GM12892 (cell line): Measurements from ENCODE around the gene CCND3.

Source experiments
- DNase-seq: peaks from one replicate; pipeline ENCODE4 v3.0.0; 2011; ENCODE audit not compliant: insufficient read length
- FAIRE-seq: peaks from 2 replicates; lab custom pipeline; 2011; peaks lifted over from hg19 to GRCh38; lab: Jason Lieb, UNC
- POLR2A ChIP-seq: IDR thresholded peaks from 2 replicates; pipeline ENCODE4 v1.6.1; 2011; ENCODE audit warnings: low read depth, low read length, control low read depth
- POLR2AphosphoS5 ChIP-seq: IDR thresholded peaks from 2 replicates; pipeline ENCODE4 v1.6.1; 2011; ENCODE audit warnings: low read depth, low read length, control low read depth
- TAF1 ChIP-seq: IDR thresholded peaks from 2 replicates; pipeline ENCODE4 v1.6.1; 2011; ENCODE audit warnings: low read depth, mild to moderate bottlenecking, control low read depth, low read length, borderline replicate concordance

The CCND3 gene

DNA sequence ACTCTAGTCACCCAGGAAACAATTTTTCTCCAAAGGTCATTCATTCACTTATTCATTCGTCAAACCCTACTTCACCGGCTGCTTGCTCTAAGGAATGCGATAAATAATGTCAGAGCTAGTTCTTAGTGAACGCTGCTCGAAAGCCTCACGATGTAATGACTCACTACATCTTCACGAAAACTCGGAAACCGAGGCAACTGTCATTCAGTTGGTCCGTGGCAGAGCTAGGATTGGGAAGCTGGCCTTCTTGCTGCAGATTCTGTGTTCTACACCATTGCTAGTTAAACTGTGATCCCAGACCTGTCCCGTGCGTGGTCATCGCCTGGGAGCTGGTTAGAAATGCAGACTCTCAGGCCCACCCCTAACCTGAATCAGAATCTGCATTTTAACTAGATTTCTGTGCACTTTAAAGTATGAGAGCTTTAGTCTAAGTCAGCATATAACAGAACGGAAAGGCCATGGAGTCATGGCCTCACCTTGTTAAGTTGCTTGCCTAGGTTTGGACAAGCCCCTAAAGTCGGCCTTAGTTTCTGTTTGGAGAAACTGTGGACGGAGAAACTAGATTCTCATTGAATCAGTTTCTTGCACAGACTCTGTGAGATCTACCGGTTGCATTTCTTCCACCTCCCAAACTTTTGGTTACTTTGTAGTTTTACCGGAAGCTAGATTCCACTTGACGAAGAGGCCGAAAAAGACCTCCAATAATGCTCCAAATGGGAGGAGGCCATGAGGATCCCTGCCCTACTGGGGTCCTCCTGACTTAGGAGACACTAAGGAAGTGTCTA is 651 bp upstream of the CCND3 start:
- no peak for TF ChIP-seq POLR2A
- no peak for TF ChIP-seq POLR2AphosphoS5
- TF ChIP-seq TAF1 = no peak
- FAIRE-seq (peak; percentile 46), DNase-seq (no peak)

DNA sequence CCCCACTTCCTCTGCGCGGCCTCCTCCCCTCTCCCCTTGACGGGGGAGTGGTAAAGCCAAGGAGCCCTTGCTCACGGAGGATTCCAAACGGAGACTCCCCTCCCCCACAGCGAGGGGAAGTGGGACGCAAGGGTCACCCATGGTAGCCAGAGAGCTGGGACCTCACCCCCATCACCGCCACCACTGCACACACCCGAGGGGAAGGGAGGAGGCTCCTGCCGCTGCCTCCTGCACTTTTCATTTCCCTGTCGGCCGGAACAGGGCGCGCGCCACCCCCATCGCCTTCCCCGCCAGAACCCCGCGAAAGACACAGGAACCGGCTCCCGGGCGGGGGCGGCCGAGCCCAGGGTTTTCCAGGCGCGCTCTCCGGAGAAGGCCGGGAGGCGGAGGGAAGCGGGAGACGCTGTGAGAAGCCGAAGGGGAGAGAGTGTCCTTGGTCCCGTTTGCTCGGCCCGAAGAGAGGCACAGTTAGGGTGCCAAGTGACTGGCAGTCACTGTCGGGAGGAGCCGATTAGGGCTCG is 789 bp downstream of the CCND3 start:
- no peak for DNase-seq
- FAIRE-seq = peak; percentile 9
- TF ChIP-seq POLR2A (no peak), TAF1 (no peak), POLR2AphosphoS5 (no peak)

DNA sequence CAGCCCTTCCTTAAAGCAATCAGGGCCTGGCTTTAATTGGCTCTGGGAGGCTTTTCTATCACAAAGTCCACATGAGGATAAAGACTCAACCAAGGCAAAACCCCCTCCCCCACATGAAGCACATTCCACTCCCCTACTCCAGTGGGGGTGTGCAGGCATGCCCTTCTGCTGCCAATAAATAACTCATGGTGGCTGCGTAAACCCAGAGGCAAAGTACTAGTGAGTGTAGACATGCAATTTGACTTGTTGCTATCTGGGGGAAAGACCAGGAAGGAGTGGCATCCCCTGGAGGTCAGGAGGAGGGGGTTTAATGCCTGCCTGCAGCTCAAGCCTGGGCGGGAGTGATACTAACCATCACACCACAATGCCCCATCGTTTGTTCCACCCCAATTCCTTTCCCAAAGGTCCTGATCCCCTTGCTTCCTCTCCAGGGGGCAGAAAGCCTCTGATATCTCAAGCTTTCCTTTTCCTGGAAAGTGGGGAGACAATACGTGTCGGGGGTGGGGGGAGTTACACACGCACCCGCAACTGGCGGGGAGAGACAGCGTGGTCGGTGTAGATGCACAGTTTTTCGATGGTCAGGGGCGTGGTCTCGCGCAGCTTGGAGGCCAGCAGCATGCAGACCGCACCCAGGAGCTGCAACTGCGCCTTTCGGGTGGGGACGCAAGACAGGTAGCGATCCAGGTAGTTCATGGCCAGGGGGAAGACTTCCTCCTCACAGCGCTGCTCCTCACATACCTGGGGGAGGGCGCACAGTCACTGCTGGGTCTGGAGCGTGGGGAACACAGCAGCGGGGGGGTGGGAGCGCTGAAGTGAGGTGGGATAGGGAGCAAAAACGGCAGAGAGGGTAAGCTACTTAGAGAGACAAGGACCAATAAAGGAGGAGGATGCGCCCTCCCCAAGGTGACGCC is 1.5 kb downstream of the CCND3 start:
- TF ChIP-seq POLR2AphosphoS5 = no peak
- no peak for TF ChIP-seq POLR2A
- no peak for TF ChIP-seq TAF1
- FAIRE-seq (peak; percentile 74), DNase-seq (no peak)

DNA sequence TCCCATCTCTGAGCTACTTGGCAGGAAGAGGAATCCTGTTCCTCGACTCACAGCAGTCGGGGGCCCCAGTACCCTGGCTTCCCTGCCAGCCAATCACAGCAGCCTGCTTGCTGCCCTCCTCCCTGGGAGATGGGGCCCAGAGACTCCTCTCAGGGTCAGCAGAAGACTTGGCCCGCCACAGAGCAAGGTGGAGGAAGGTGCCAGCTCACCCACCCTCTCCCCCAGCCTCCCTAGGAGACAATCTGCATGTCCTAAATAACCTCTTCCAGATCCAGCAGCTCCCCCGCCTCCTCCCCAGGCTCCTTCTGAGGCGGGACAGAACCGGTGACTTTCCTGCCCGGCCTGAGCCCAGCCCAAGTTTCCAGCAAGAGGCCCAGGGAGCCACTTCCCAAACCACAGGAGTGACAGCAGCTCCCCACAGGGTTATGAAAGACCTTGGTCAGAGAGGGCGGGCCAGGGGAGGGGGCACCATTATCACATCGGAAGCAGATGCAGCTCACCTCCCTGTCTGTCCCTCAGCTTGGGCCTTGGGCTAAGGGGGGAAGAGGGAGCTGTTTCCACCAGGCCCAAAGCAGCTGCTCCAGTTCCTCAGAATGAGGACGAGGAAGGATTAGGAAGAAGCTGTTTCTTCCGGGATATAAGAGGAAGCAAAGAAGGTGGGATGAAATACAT is 2.3 kb downstream of the CCND3 start:
- DNase-seq (no peak), FAIRE-seq (no peak)
- TF ChIP-seq POLR2AphosphoS5 = no peak
- no peak for TF ChIP-seq POLR2A
- no peak for TF ChIP-seq TAF1

DNA sequence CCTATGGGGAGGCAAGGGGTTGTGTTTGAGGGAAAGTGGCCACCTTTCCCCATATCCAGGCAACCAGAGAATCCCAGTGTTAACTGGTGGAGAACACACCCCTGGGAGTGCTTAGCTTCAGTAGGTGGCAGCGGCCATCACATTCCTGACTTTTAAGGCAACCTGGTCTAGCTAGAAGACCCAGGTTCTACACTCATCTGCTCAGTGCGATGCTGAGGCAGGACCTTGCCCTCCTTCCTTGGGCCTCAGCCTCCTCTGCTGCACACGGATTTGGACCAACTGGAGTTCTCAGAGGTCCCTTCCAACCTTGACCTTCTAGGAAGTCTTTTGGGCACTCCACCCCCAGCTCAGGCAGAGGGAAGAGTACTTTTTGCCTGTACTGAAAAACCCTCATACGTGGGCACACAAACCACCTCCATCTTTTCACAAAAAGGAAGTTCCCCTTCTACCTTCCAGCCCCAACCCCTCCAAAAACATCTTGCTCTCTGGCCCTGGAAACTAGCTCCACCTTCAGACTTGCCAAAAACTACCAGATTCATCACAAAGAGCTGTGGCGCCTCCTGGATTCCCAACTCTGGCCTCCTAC is 2.9 kb downstream of the CCND3 start:
- no peak for TF ChIP-seq TAF1
- no peak for TF ChIP-seq POLR2AphosphoS5
- no peak for TF ChIP-seq POLR2A
- no peak for DNase-seq
- FAIRE-seq = no peak

DNA sequence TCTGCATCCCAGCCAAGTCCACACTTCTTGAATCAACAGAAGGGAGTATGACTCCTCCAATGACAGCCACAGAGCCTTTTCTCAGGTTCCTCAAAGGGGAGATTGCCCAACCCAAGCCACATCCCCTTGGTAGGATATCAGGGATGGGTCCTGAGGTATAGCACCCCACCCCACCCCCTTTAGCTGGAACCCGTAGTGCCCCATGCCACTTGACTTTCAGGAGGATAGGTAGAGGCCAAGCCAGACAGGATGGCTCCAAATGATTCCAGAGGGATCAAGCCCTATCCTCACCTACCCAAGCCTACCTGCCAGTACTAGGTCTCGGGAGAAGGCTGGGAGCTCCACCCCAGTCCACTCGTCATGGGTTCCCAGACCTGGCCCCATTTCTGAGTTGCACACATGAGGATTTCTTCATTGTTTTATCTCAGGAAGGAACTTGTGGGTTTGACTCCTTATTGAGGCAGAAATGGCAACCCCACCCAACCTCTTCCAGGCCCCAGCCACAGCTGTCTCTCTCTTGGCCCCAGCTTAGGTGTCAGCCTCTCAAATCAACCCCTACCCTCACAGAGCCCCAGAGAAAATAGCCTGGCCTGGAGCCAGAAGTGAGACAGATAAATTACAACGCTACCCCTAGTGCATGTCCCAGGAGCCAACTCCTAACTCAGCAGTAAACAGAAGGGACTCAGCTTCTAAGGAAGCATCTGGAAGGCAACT is 3.6 kb downstream of the CCND3 start:
- TF ChIP-seq POLR2A (no peak), POLR2AphosphoS5 (no peak), TAF1 (no peak)
- FAIRE-seq (no peak), DNase-seq (no peak)

DNA sequence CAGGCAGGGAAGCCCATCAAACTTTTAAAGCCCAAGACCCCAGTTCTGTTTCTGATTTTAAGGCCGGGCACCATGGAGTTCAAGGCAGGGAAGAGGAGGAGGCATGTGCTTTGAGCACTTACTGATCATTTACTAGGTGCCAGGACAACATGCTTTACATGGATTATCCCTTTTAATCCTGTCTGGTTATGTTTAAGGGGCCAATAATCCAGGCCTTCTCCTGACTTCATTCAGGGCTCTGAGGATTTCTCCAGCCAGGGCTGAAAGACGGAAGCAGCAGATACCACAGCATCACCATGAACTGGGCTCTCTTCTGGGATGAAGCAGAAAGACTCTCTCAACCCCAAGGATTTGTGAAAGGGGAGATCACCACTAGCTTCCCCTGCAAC is 4.1 kb downstream of the CCND3 start:
- no peak for DNase-seq
- no peak for TF ChIP-seq POLR2AphosphoS5
- no peak for TF ChIP-seq POLR2A
- TF ChIP-seq TAF1 = no peak
- FAIRE-seq = no peak

DNA sequence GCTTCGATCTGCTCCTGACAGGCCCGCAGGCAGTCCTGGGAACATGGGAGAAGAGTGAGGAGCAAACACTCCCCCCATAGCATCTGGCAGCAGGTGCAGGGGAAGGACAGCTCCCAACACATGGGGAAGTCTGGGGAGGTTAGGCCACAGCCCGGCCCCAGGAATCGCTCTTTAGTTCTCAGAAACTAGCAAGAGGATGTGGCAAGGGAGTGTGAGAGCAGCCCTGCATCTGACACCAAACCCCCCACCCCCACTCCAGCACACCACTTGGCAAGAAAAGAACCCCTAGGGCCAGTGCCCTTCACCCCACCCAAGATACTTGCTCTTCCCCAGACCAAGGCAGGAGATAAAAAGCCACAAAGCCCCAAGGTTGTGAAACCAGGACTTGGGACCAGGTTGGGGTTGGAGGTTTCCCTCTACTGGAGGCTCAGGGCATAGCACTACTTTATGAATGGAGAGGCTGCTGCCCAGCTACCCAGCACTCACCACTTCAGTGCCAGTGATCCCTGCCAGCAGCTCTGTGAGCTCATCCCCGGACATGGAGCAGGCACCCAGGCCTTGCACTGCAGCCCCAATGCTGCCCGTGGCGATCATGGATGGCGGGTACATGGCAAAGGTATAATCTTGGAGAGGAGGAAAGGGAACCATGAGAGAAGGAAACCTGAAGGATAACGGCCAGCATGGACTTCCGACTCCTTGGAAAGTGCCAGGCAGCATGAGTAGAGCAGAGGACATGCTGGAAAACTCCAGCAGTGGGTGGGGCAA is 5.4 kb downstream of the CCND3 start:
- FAIRE-seq = peak; percentile 63
- TF ChIP-seq POLR2AphosphoS5 (no peak), TAF1 (no peak), POLR2A (0 out of 2 replicates have a peak, but pooled peaks have one; percentile 32)
- DNase-seq = peak; percentile 64

DNA sequence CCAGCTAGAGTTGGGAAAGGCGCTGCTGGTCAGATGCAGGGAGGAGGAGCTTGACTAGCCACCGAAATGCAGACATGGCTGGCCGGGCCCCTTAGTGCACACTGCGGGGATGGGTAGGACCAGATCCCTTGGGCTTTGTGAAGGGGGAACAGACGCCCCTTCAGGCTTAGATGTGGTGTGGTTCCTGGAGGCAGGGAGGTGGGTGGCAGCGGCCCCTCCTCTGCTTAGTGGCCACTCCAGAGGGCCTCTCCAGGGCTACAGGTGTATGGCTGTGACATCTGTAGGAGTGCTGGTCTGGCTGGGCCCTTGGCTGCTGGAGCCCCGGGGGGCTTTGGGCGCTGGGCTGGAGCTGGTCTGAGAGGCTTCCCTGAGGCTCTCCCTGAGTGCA is 5.9 kb downstream of the CCND3 start:
- TF ChIP-seq POLR2AphosphoS5 (no peak), TAF1 (no peak), POLR2A (no peak)
- FAIRE-seq (no peak), DNase-seq (no peak)
